Measurements from ENCODE around the gene MYOF. TPM values are rescaled to one million over a fixed set of nuclear protein-coding genes. Genes with fewer than 3 reads are reported as not detected.

The MYOF gene
- total RNA-seq, 1 experiment from 2014 or later, result 376 TPM

DNA sequence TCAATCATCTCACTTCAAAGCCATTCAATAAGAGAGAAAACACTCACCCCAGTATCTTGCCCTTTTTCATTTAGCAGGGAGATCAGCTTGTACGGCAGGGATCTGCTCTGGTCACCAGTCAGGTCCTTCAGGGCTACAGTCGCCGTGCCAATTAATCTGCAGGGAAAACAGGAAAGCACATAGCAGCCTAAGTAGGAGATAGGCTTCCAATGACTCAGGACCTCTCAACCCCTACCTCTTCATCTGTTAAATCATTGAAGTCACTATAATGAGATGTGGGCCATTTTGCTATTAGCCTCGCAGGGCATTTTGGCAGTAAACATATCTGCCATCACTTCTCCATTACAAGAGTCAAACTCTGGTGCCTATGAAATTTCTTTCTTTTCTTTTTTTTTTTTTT lies 50.8 kb downstream of the MYOF start:
- ChIA-PET POLR2A (no interaction called here), CTCF (no interaction called here)
- Histone ChIP-seq H3K36me3 (ENCODE audit: control insufficient read depth, insufficient read depth, low read length) (peaks cover 15% of the 10 kb centered on the region), H3K9me3 (ENCODE audit: control insufficient read depth, insufficient read depth, low read depth, low read length) (no peaks in the 10 kb centered on the region), H3K4me1 (ENCODE audit: control insufficient read depth, insufficient read depth, low read length) (peaks cover 44% of the 10 kb centered on the region), H3K4me3 (ENCODE audit: low read depth in 2 of 2, low read length in 2 of 2) (no peak overlapping the region), H3K27ac (ENCODE audit: low read length) (peak overlapping the region; percentile 100; the same call in 1 of the 2 replicates), H3K27me3 (ENCODE audit: control insufficient read depth, insufficient read depth, low read length) (no peaks in the 10 kb centered on the region)
- DNase-seq (ENCODE audit: low read depth, low spot score) (no peak), ATAC-seq (peak; percentile 24; the same call in 1 of the 2 replicates)
- no peak for TF ChIP-seq TCF7L2 (IDR thresholded peaks at IDR 0.05; ENCODE audit: low read depth, low read length)
- TF ChIP-seq REST (IDR thresholded peaks at IDR 0.05; ENCODE audit: insufficient read depth in 1 of 2, low read depth in 2 of 2, low read length in 1 of 2), result no peak
- no peak for TF ChIP-seq POLR2AphosphoS5 (IDR thresholded peaks at IDR 0.05; ENCODE audit: low read depth, low read length)
- no peak for TF ChIP-seq SIN3A (IDR thresholded peaks at IDR 0.05; ENCODE audit: borderline replicate concordance, insufficient read depth, low read depth, low read length)
- no peak for TF ChIP-seq CTCF (IDR thresholded peaks at IDR 0.05)
- intact Hi-C loops (cut with micrococcal nuclease; ENCODE audit: unreplicated experiment), result no loop called here
- no TSS peak for BruUV-seq (replicated peaks)
- in situ Hi-C loops (cut with HindIII; ENCODE audit: low pct_unique_long_range_greater_than_20kb, low sequenced_read_pairs), result no loop called here

DNA sequence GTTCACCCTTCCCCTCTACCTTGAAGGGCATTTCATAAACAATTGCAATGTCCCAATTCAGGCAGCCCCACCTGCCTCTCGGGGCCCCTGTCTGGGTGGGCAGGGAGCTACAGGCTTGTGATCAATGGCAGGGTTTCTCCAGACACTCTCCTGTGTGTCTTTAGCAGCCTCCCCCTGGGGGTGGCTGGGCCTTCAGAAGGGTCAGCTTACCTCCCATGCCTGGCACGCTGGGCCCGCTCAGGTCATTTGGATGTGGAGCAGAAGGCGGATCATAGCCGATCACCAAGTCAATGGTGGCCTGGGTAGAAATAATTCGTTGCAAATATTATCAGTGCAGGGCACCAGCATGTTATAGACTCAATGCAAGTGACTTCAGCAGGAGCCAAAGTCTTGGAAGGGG lies 56.3 kb downstream of the MYOF start:
- DNase-seq (ENCODE audit: low read depth, low spot score) (no peak), ATAC-seq (no peak)
- Histone ChIP-seq H3K36me3 (ENCODE audit: control insufficient read depth, insufficient read depth, low read length) (peaks cover 27% of the 10 kb centered on the region), H3K4me3 (ENCODE audit: low read depth in 2 of 2, low read length in 2 of 2) (no peak overlapping the region), H3K27ac (ENCODE audit: low read length) (peak overlapping the region; percentile 34; the same call in 1 of the 2 replicates), H3K4me1 (ENCODE audit: control insufficient read depth, insufficient read depth, low read length) (peaks cover 20% of the 10 kb centered on the region), H3K9me3 (ENCODE audit: control insufficient read depth, insufficient read depth, low read depth, low read length) (no peaks in the 10 kb centered on the region), H3K27me3 (ENCODE audit: control insufficient read depth, insufficient read depth, low read length) (no peaks in the 10 kb centered on the region)
- in situ Hi-C loops (cut with HindIII; ENCODE audit: low pct_unique_long_range_greater_than_20kb, low sequenced_read_pairs), result no loop called here
- intact Hi-C loops (cut with micrococcal nuclease; ENCODE audit: unreplicated experiment), result no loop called here
- ChIA-PET CTCF (no interaction called here), POLR2A (no interaction called here)
- no peak for TF ChIP-seq REST (IDR thresholded peaks at IDR 0.05; ENCODE audit: insufficient read depth in 1 of 2, low read depth in 2 of 2, low read length in 1 of 2)
- no peak for TF ChIP-seq CTCF (IDR thresholded peaks at IDR 0.05)
- no peak for TF ChIP-seq SIN3A (IDR thresholded peaks at IDR 0.05; ENCODE audit: borderline replicate concordance, insufficient read depth, low read depth, low read length)
- TF ChIP-seq POLR2AphosphoS5 (IDR thresholded peaks at IDR 0.05; ENCODE audit: low read depth, low read length), result no peak
- no peak for TF ChIP-seq TCF7L2 (IDR thresholded peaks at IDR 0.05; ENCODE audit: low read depth, low read length)
- no TSS peak for BruUV-seq (replicated peaks)
